M059J (cell line): ENCODE data around the gene ZNF888. TPM values are rescaled to one million over a fixed set of nuclear protein-coding genes. Genes with fewer than 3 reads are reported as not detected.
"Not testable (repeated sequence)": the region's sequence is repeated elsewhere in the genome, so short reads cannot be mapped to it uniquely, and the experiment has no call there.

ENCODE experiments used
- DNase-seq: peaks from one replicate; pipeline ENCODE4 v3.0.0-alpha.2; 2012; ENCODE audit warnings: low read depth
- total RNA-seq: library from RNA; depleted of rRNA; stranded (reverse); fragments of >200 nt; shearing (Covaris generic); gene quantifications from 2 replicates; pipeline ENCODE4 v1.2.3, GENCODE V29; 2014; rRNA removed

Gene ZNF888
- 7.8 and 8.1 TPM in 2 replicates for total RNA-seq

GRCh38 chr19:52922841-52923777 is at the start of gene ZNF888:
TSS of gene ZNF888 (minus strand) at chr19:52923428. CDS start at chr19:52917873, 5,555 bp downstream.
- peak; percentile 83 for DNase-seq

- DNase-seq: no peak
Observed at GRCh38 chr19:52967772-52968171, 44.5 kb upstream of the ZNF888 start.

- no peak for DNase-seq
Observed at GRCh38 chr19:52963247-52963618, 40.0 kb upstream of the ZNF888 start.

GRCh38 chr19:52962394-52963246 is 39.4 kb upstream of the ZNF888 start, which contains the start of gene ZNF816:
TSS of gene ZNF816 (minus strand) at chr19:52962881. CDS start at chr19:52956089, 6,792 bp downstream.
- DNase-seq: peak; percentile 95

- DNase-seq: no peak
Observed at GRCh38 chr19:52961981-52962380, 38.8 kb upstream of the ZNF888 start.

GRCh38 chr19:52959613-52960295 is 36.5 kb upstream of the ZNF888 start:
- DNase-seq: no peak

GRCh38 chr19:52957591-52957990 is 34.4 kb upstream of the ZNF888 start:
- no peak for DNase-seq

GRCh38 chr19:52956917-52957316 is 33.7 kb upstream of the ZNF888 start:
- no peak for DNase-seq

GRCh38 chr19:52949422-52949821 is 26.2 kb upstream of the ZNF888 start:
- no peak for DNase-seq

- DNase-seq: no peak
Observed at GRCh38 chr19:52948025-52948770, 25.0 kb upstream of the ZNF888 start.

GRCh38 chr19:52946322-52947310 is 23.4 kb upstream of the ZNF888 start:
- no peak for DNase-seq

- DNase-seq: no peak
Observed at GRCh38 chr19:52945652-52946321, 22.6 kb upstream of the ZNF888 start.

GRCh38 chr19:52944703-52945493 is 21.7 kb upstream of the ZNF888 start:
- not testable (repeated sequence) for DNase-seq

GRCh38 chr19:52943884-52944643 is 20.8 kb upstream of the ZNF888 start:
- no peak for DNase-seq

GRCh38 chr19:52943134-52943883 is 20.1 kb upstream of the ZNF888 start:
- no peak for DNase-seq

- peak; percentile 88 for DNase-seq
Observed at GRCh38 chr19:52942386-52943133, 19.3 kb upstream of the ZNF888 start.
